ENCODE results near the gene BRICD5.

DNA sequence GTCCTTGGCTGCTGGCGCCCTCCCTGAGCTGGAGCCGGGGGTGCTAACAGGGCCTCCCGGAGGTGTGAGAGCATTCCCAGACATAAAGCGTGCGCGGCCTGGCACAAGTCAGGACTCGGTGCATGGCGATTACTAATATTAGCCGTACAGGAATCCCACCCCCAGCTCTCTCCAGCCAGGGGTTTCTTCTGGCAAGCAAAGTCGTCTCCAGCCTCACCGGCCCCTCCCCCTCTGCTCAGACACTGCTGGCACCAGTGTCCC lies 19.3 kb downstream of the BRICD5 start:
- TF ChIP-seq, protein P1, sequence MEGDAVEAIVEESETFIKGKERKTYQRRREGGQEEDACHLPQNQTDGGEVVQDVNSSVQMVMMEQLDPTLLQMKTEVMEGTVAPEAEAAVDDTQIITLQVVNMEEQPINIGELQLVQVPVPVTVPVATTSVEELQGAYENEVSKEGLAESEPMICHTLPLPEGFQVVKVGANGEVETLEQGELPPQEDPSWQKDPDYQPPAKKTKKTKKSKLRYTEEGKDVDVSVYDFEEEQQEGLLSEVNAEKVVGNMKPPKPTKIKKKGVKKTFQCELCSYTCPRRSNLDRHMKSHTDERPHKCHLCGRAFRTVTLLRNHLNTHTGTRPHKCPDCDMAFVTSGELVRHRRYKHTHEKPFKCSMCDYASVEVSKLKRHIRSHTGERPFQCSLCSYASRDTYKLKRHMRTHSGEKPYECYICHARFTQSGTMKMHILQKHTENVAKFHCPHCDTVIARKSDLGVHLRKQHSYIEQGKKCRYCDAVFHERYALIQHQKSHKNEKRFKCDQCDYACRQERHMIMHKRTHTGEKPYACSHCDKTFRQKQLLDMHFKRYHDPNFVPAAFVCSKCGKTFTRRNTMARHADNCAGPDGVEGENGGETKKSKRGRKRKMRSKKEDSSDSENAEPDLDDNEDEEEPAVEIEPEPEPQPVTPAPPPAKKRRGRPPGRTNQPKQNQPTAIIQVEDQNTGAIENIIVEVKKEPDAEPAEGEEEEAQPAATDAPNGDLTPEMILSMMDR (IDR thresholded peaks at IDR 0.05): no peak
- TF ChIP-seq POLR2AphosphoS5 (IDR thresholded peaks at IDR 0.05) (no peak), EP300 (IDR thresholded peaks at IDR 0.05) (no peak), POLR2A (IDR thresholded peaks at IDR 0.05) (no peak)

Measured in gastroesophageal sphincter (tissue), 3 donors.